Natural killer cell treated with Interleukin-12 subunit alpha and Interleukin-12 subunit beta and Interleukin-15 and Interleukin-18, amount 100 ng/mL, for 72 hours (primary cell): ENCODE measurements around the gene PRICKLE2. TPM values are rescaled to one million over a fixed set of nuclear protein-coding genes. Genes with fewer than 3 reads are reported as not detected.

Source experiments
- ATAC-seq, 2 donors: fragments of 150-1000 bp; cut with Tn5 transposase in 1 of 2; sonication (Bioruptor Pico), chemical (Tn5 transposase) in 1 of 2; 2 replicates each; pipeline ENCODE4 v1.10.0; 2021
- DNase-seq: peaks from one replicate; pipeline ENCODE4 v3.0.0; 2022; ENCODE audit warnings: low spot score
- H3K27ac Mint-ChIP-seq, 2 donors: 1 replicate in 1 of 2; 2 replicates in 1 of 2; pipeline ENCODE4 v1.8.0; 2022; ENCODE audit warnings: mixed read lengths in 2 of 2, mild to moderate bottlenecking in 1 of 2, moderate library complexity in 1 of 2
- H3K27me3 Mint-ChIP-seq, 2 donors: 1 replicate in 1 of 2; 2 replicates in 1 of 2; pipeline ENCODE4 v1.8.0; 2022; ENCODE audit warnings: mixed read lengths in 2 of 2
- H3K36me3 Mint-ChIP-seq: one replicate; pipeline ENCODE4 v1.8.0; 2022; ENCODE audit warnings: mixed read lengths
- H3K4me1 Mint-ChIP-seq, 2 donors: 1 replicate in 1 of 2; 2 replicates in 1 of 2; pipeline ENCODE4 v1.8.0; 2022; ENCODE audit warnings: low read depth in 2 of 2, mixed read lengths in 2 of 2, mild to moderate bottlenecking in 1 of 2
- H3K4me3 Mint-ChIP-seq: one replicate; pipeline ENCODE4 v1.8.0; 2022; ENCODE audit warnings: mixed read lengths
- H3K9me3 Mint-ChIP-seq: 2 replicates; pipeline ENCODE4 v1.8.0; 2022; ENCODE audit warnings: mixed read lengths
- total RNA-seq, 2 donors: library from RNA; stranded (reverse); gene quantifications; one replicate each; pipeline ENCODE4 v1.2.3, GENCODE V29; 2022

PRICKLE2 gene
- total RNA-seq, 2 donors from 2014 or later, result 0.59 TPM; not detected in 1

DNA sequence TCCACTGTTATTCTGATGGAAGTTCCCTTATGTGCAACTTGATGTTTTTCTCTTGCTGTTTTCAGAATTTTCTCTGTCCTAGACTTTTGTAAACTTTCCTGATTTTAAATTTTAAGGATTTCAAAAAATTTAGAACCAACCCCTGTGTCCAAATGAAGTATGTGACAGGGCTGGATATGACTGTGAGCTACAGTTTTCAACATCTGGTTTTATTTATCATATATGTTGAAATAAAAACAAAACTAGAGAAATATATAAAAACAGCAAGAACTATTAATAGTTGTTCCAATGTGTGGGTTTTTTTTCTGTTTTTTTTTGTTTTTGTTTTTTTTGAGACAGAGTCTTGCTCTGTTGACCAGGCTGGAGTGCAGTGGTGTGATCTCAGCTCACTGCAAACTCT, 154.6 kb downstream of the PRICKLE2 start:
- Mint-ChIP-seq H3K4me1 (no peaks in the 10 kb centered on the region), H3K27ac (no peak overlapping the region), H3K4me3 (no peak overlapping the region), H3K9me3 (no peaks in the 10 kb centered on the region), H3K27me3 (peaks cover 30 to 57% of the 10 kb centered on the region in 2 donors), H3K36me3 (no peaks in the 10 kb centered on the region)
- ATAC-seq (no peak), DNase-seq (no peak)

DNA sequence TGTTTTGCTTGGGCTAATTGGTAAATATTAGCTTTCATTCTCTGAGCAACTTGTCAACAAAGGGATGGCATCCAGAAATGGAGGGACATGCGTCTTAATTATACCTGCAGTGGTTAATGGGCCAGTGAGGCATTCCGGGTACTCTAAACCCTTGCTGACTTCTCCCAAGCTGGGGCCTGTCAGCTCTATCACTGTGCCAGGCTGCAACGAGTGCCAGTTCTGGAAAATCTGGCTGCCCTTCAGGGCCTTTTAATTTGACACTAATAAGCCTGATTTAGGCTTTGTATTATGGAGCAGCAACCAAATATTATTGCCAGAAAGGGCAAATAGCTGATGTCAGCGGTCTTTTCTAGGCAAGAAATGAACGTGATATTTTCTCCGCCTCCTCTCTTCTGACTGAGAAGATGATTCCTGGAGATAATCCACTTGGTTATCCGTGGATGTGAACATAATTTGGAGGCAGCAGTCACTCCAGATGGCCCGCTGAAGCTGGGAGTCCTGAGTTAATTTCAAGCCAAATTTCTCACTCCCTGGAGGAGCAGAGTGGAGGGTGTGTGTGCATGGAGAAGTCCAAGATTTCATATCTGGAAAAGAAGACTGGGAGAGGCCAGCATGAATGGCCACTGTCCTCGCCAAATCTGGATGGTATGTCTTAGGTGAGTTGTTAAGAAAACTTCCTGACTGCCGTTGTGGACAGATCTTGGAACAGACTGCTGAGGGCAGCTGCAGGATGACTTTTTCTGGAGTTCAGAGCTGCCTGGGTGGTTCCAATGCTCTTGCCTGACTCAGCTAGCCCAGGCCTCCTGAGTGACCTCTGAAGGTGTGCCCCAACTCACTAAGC, 157.5 kb downstream of the PRICKLE2 start:
- ATAC-seq (no peak), DNase-seq (no peak)
- Mint-ChIP-seq H3K36me3 (no peaks in the 10 kb centered on the region), H3K4me3 (no peak overlapping the region), H3K4me1 (no peaks in the 10 kb centered on the region), H3K27me3 (peaks cover 30 to 63% of the 10 kb centered on the region in 2 donors), H3K9me3 (no peaks in the 10 kb centered on the region), H3K27ac (no peak overlapping the region)

GRCh38 chr3:64064804-64065203, 160.5 kb downstream of the PRICKLE2 start:
- H3K4me1 Mint-ChIP-seq, result no peaks in the 10 kb centered on the region
- no peaks in the 10 kb centered on the region for H3K36me3 Mint-ChIP-seq
- H3K9me3 Mint-ChIP-seq, result no peaks in the 10 kb centered on the region
- peaks cover 24 to 54% of the 10 kb centered on the region in 2 donors for H3K27me3 Mint-ChIP-seq
- no peak for ATAC-seq
- no peak for DNase-seq
- no peak overlapping the region for H3K4me3 Mint-ChIP-seq
- no peak overlapping the region for H3K27ac Mint-ChIP-seq

DNA sequence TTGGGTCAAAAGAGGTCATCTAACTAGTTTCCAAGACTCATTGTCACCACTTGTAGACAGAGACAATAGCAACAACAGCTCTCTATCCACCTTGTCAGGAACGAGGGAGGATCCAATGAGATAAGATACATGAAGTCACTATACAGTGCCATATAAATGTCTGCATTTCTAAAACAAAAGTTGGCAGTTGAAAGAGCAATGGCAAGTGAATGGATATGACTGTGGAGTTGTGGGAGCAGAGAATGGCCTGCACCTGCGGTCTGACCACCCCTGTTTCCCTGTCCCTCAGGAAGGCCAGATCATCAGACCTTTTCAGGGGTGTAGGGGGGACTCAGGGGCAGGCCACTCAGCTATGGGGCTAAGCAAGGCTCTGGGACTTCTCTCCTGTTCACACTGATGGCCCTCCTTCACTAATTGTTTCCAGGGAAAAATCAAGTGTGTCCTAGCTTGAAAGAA, 161.3 kb downstream of the PRICKLE2 start:
- Mint-ChIP-seq H3K9me3 (no peaks in the 10 kb centered on the region), H3K36me3 (no peaks in the 10 kb centered on the region), H3K4me1 (no peaks in the 10 kb centered on the region), H3K27me3 (peaks cover 25 to 52% of the 10 kb centered on the region in 2 donors), H3K27ac (no peak overlapping the region), H3K4me3 (no peak overlapping the region)
- ATAC-seq (no peak), DNase-seq (no peak)

GRCh38 chr3:64063207-64063982, 161.9 kb downstream of the PRICKLE2 start:
- Mint-ChIP-seq H3K36me3 (no peaks in the 10 kb centered on the region), H3K27ac (no peak overlapping the region), H3K4me1 (no peaks in the 10 kb centered on the region), H3K9me3 (no peaks in the 10 kb centered on the region), H3K27me3 (peaks cover 23 to 51% of the 10 kb centered on the region in 2 donors), H3K4me3 (no peak overlapping the region)
- no peak for ATAC-seq
- no peak for DNase-seq

DNA sequence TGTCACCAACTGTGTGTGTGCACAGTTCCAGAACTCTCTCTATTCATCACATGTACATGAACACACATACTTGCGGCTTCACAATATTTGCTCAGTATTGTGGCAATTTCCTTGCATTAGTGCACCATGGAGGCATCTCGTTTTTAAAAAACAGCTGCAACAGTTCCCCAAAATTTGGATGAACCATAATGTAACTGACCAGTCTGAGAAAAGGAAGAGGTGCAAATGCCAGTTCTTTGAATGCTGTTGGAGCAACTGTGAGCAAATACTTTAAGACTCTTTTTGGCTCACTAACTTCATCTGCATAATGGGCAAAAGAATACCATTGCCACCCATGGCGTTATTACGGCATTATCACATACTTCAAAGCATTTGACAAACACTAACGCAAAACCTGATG, 163.6 kb downstream of the PRICKLE2 start:
- Mint-ChIP-seq H3K4me3 (no peak overlapping the region), H3K27ac (no peak overlapping the region), H3K36me3 (no peaks in the 10 kb centered on the region), H3K27me3 (peaks cover 30 to 61% of the 10 kb centered on the region in 2 donors), H3K4me1 (no peaks in the 10 kb centered on the region), H3K9me3 (no peaks in the 10 kb centered on the region)
- ATAC-seq, result no peak
- DNase-seq, result no peak

DNA sequence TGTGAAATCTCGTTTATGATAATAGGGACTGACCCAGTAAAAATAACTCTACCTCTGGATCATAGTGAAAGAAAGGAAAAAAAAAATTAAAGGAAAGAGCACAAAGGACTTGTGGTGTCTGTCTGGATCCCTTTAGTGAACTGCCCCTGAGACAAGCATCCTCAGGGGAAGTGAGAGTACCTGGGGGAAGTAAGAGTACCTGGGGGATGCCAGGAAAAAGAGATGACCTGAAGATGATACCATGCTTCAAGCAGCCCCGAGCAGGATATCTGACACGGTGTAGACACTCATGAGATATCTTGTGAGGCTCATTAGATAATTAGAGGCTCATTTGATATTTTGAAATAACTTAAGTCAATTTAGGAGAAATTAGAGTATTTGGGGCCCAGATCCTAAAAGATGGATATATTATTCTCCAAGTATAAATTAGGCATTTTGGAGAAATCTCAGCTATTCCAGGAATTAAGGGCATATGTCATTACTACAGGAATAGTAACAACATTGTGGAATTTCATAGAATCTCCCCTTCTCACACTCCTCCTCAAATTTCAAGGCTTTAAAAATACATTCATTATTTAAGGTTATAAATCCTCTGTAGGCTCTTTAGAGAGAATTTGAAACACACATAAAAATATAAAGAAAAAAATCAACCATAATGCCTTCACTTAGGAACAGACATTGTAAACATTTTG, 165.6 kb downstream of the PRICKLE2 start:
- Mint-ChIP-seq H3K27me3 (peaks cover 33 to 72% of the 10 kb centered on the region in 2 donors), H3K4me1 (no peaks in the 10 kb centered on the region), H3K9me3 (no peaks in the 10 kb centered on the region), H3K36me3 (no peaks in the 10 kb centered on the region), H3K4me3 (no peak overlapping the region), H3K27ac (no peak overlapping the region)
- DNase-seq (no peak), ATAC-seq (no peak)

GRCh38 chr3:64058566-64058965, 166.7 kb downstream of the PRICKLE2 start:
- DNase-seq (no peak), ATAC-seq (no peak)
- no peaks in the 10 kb centered on the region for H3K4me1 Mint-ChIP-seq
- no peaks in the 10 kb centered on the region for H3K9me3 Mint-ChIP-seq
- H3K4me3 Mint-ChIP-seq, result no peak overlapping the region
- H3K27ac Mint-ChIP-seq, result no peak overlapping the region
- H3K27me3 Mint-ChIP-seq, result peaks cover 33 to 63% of the 10 kb centered on the region in 2 donors
- no peaks in the 10 kb centered on the region for H3K36me3 Mint-ChIP-seq

DNA sequence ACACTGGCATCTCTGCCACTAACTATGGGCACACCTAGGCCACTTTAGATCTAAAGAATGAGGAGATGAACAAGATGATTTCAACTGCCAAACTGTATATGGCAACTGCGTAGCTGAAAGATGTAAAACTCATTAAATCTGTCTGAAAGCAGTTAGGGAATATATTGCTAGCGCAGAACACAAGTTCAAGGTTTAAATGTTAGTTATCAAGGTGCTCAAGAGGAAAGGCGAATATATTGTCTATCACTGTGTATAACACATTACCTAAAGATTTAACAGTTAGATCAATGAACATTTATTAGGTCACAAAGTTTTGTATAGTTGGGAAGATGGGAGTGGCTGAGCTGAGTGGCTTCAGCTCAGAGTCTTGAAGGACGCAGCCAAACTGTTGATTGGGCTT, 168.0 kb downstream of the PRICKLE2 start:
- no peak overlapping the region for H3K27ac Mint-ChIP-seq
- no peak overlapping the region for H3K4me3 Mint-ChIP-seq
- H3K4me1 Mint-ChIP-seq, result no peaks in the 10 kb centered on the region
- no peaks in the 10 kb centered on the region for H3K36me3 Mint-ChIP-seq
- DNase-seq (no peak), ATAC-seq (no peak)
- H3K27me3 Mint-ChIP-seq, result peaks cover 33 to 54% of the 10 kb centered on the region in 2 donors
- H3K9me3 Mint-ChIP-seq, result no peaks in the 10 kb centered on the region

GRCh38 chr3:64056606-64057180, 168.6 kb downstream of the PRICKLE2 start:
- Mint-ChIP-seq H3K4me1 (no peaks in the 10 kb centered on the region), H3K27me3 (peaks cover 31 to 49% of the 10 kb centered on the region in 2 donors), H3K36me3 (no peaks in the 10 kb centered on the region), H3K4me3 (no peak overlapping the region), H3K9me3 (no peaks in the 10 kb centered on the region), H3K27ac (no peak overlapping the region)
- ATAC-seq (no peak), DNase-seq (no peak)

DNA sequence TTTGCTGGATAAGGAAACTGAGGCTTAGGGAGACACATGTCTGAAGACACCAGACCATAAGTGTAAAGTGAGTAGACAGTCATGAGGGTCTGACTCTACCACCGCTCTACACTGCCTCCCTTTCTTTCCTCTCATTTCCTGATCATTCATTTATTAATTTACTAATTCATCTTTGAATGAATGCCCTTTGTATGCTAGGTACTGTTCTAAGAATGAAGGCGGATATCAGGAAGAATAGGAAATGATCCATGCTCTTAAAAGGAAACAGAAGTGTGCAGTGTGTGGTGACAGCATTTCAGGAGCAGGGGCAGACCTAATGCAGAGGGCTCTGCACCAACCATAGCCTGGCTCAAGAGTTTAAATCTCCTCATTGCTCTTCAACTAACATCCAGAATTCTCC, 170.2 kb downstream of the PRICKLE2 start:
- Mint-ChIP-seq H3K4me1 (no peaks in the 10 kb centered on the region), H3K36me3 (no peaks in the 10 kb centered on the region), H3K27ac (no peak overlapping the region), H3K9me3 (no peaks in the 10 kb centered on the region), H3K4me3 (no peak overlapping the region), H3K27me3 (peaks cover 28 to 48% of the 10 kb centered on the region in 2 donors)
- ATAC-seq, result no peak
- DNase-seq, result no peak

DNA sequence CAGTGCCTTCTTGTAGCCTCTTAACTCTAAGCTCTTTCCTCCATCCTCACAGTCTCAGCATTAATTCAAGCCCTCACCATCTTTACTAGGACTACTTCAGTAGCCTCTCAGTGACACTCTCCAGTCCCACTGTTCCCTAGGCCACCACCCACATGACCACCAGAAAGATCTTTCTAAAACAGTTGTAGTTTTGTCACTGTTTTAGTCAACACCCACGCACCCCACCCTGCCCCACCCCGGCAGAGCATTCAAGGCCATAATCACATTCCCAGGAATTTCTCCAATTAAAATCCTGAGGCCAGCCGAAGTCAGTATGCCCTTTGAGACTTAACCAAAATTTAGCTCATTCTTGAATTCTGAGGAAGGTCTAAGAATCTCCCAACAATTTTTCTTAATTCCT, 170.8 kb downstream of the PRICKLE2 start:
- no peaks in the 10 kb centered on the region for H3K4me1 Mint-ChIP-seq
- no peak overlapping the region for H3K27ac Mint-ChIP-seq
- H3K27me3 Mint-ChIP-seq, result peaks cover 32 to 52% of the 10 kb centered on the region in 2 donors
- no peak overlapping the region for H3K4me3 Mint-ChIP-seq
- ATAC-seq (no peak), DNase-seq (no peak)
- H3K9me3 Mint-ChIP-seq, result no peaks in the 10 kb centered on the region
- no peaks in the 10 kb centered on the region for H3K36me3 Mint-ChIP-seq

GRCh38 chr3:64053581-64053980, 171.7 kb downstream of the PRICKLE2 start:
- no peak for ATAC-seq
- H3K9me3 Mint-ChIP-seq, result no peaks in the 10 kb centered on the region

More at GRCh38 chr3:64053581-64053980, 171.7 kb downstream of the PRICKLE2 start:
- H3K4me1 Mint-ChIP-seq, result no peaks in the 10 kb centered on the region
- H3K27me3 Mint-ChIP-seq, result peaks cover 33 to 52% of the 10 kb centered on the region in 2 donors
- no peak overlapping the region for H3K4me3 Mint-ChIP-seq
- no peak for DNase-seq
- no peak overlapping the region for H3K27ac Mint-ChIP-seq
- no peaks in the 10 kb centered on the region for H3K36me3 Mint-ChIP-seq
